H1 (cell line): ENCODE measurements around the gene TTC33. TPM values are rescaled to one million over a fixed set of nuclear protein-coding genes. Genes with fewer than 3 reads are reported as not detected.

ENCODE experiments used
- CTCF ChIA-PET: fragments of 300-600 bp; sonication (Branson Sonifier 250); formaldehyde crosslinking; loops from one replicate; lab custom pipeline; 2021; ENCODE audit not compliant: partially characterized antibody; lab: Charles Lee
- POLR2A ChIA-PET: fragments of 300-600 bp; sonication (Branson Sonifier 250); formaldehyde crosslinking; loops from one replicate; lab custom pipeline; 2021; ENCODE audit warnings: inconsistent platforms; ENCODE audit not compliant: partially characterized antibody; lab: Charles Lee
- DNase-seq, 2 experiments: peaks; one replicate each; pipeline versions ENCODE4 v3.0.0 to v3.0.0-alpha.2; 2010 to 2022; ENCODE audit warnings: low spot score in 2 of 2, low read depth in 1 of 2, mixed read lengths in 1 of 2
- FAIRE-seq: peaks from 2 replicates; lab custom pipeline; 2011; peaks lifted over from hg19 to GRCh38; lab: Jason Lieb, UNC
- H2AFZ ChIP-seq: 2 replicates; pipeline ENCODE4 v1.8.1; 2012; ENCODE audit warnings: low read length, inconsistent platforms
- H2AK5ac ChIP-seq: 2 replicates; pipeline ENCODE4 v1.6.1; 2013; ENCODE audit warnings: low read depth, low read length
- H2BK120ac ChIP-seq: replicated peaks from 2 replicates; pipeline ENCODE3; 2013; ENCODE audit warnings: low read depth, low read length, inconsistent platforms
- H2BK12ac ChIP-seq: 2 replicates; pipeline ENCODE4 v1.6.1; 2013; ENCODE audit warnings: low read depth, low read length
- H2BK15ac ChIP-seq: 2 replicates; pipeline ENCODE4 v1.6.1; 2013; ENCODE audit warnings: low read length
- H2BK20ac ChIP-seq: 2 replicates; pipeline ENCODE4 v1.6.1; 2013; ENCODE audit warnings: low read length
- H2BK5ac ChIP-seq: 2 replicates; pipeline ENCODE4 v1.6.1; 2013; ENCODE audit warnings: low read depth, low read length
- H3K14ac ChIP-seq: 2 replicates; pipeline ENCODE4 v1.6.1; 2013; ENCODE audit warnings: inconsistent platforms; ENCODE audit not compliant: insufficient read length
- H3K18ac ChIP-seq: 2 replicates; pipeline ENCODE4 v1.6.1; 2013; ENCODE audit warnings: low read length; ENCODE audit errors: extremely low read depth
- H3K23ac ChIP-seq: 2 replicates; pipeline ENCODE4 v1.6.1; 2013; ENCODE audit warnings: inconsistent platforms; ENCODE audit not compliant: insufficient read length
- H3K23me2 ChIP-seq: 2 replicates; pipeline ENCODE4 v1.6.1; 2013; ENCODE audit warnings: low read depth, low read length
- H3K27ac ChIP-seq: 2 replicates; pipeline ENCODE4 v1.6.1; 2011; ENCODE audit warnings: low read depth, low read length, inconsistent platforms
- H3K27me3 ChIP-seq, 4 experiments: replicated peaks in 1 of 4; 1 replicate in 1 of 4; 2 replicates in 3 of 4; pipeline versions ENCODE4 v1.6.1 to v1.8.1; 2011 to 2013; ENCODE audit warnings: low read length in 3 of 4, mild to moderate bottlenecking in 3 of 4, inconsistent platforms in 2 of 4, mixed read lengths in 2 of 4, moderate library complexity in 1 of 4; ENCODE audit not compliant: control insufficient read depth in 3 of 4, insufficient read depth in 3 of 4; ENCODE audit errors: extremely low read depth in 1 of 4
- H3K36me3 ChIP-seq, 4 experiments: 2 replicates each; pipeline versions ENCODE4 v1.6.1 to v1.8.1; 2011 to 2013; ENCODE audit warnings: mild to moderate bottlenecking in 4 of 4, low read length in 3 of 4, moderate library complexity in 2 of 4, control low read depth in 1 of 4, inconsistent platforms in 1 of 4; ENCODE audit not compliant: insufficient read depth in 4 of 4, control insufficient read depth in 2 of 4
- H3K4ac ChIP-seq: replicated peaks from 2 replicates; pipeline ENCODE3; 2013; ENCODE audit warnings: low read length, low read depth, mixed read lengths, inconsistent platforms; ENCODE audit not compliant: insufficient read length
- H3K4me1 ChIP-seq, 4 experiments: replicated peaks in 1 of 4; 1 replicate in 1 of 4; 2 replicates in 3 of 4; pipeline versions ENCODE4 v1.6.1 to v1.8.1; 2011 to 2013; ENCODE audit warnings: low read length in 3 of 4, inconsistent platforms in 2 of 4, mixed read lengths in 1 of 4; ENCODE audit not compliant: insufficient read depth in 4 of 4, control insufficient read depth in 3 of 4
- H3K4me2 ChIP-seq, 2 experiments: 2 replicates each; pipeline versions ENCODE4 v1.6.1 to v1.8.1; 2011 to 2013; ENCODE audit warnings: low read depth in 2 of 2, low read length in 2 of 2, control low read depth in 1 of 2, inconsistent platforms in 1 of 2, mild to moderate bottlenecking in 1 of 2; ENCODE audit not compliant: insufficient read depth in 1 of 2
- H3K4me3 ChIP-seq, 4 experiments: fragments of 200-600, 300-600 bp in 1 of 4; sonication (generic), shearing (Covaris generic), sonication (Bioruptor Twin) in 1 of 4; 2 replicates each; pipeline versions ENCODE4 v1.5.1 to v1.8.1; 2011 to 2016; ENCODE audit warnings: low read length in 4 of 4, low read depth in 3 of 4, control low read depth in 2 of 4, inconsistent platforms in 2 of 4, mild to moderate bottlenecking in 2 of 4, mixed read lengths in 1 of 4, moderate library complexity in 1 of 4; ENCODE audit not compliant: insufficient read depth in 2 of 4; ENCODE audit errors: extremely low read depth in 1 of 4
- H3K56ac ChIP-seq: replicated peaks from 2 replicates; pipeline ENCODE3; 2013; ENCODE audit warnings: low read depth, mild to moderate bottlenecking, mixed read lengths, low read length, inconsistent platforms; ENCODE audit not compliant: insufficient read length
- H3K79me1 ChIP-seq: 2 replicates; pipeline ENCODE4 v1.6.1; 2013; ENCODE audit warnings: low read depth, low read length, control low read depth
- H3K79me2 ChIP-seq, 2 experiments: 2 replicates each; pipeline versions ENCODE4 v1.6.1 to v1.8.1; 2012 to 2013; ENCODE audit warnings: low read length in 2 of 2, mild to moderate bottlenecking in 2 of 2, inconsistent platforms in 1 of 2; ENCODE audit not compliant: insufficient read depth in 2 of 2, control insufficient read depth in 1 of 2
- H3K9ac ChIP-seq, 4 experiments: replicated peaks in 1 of 4; 1 replicate in 1 of 4; 2 replicates in 3 of 4; pipeline versions ENCODE4 v1.6.1 to v1.8.1; 2011 to 2013; ENCODE audit warnings: low read depth in 3 of 4, low read length in 3 of 4, control low read depth in 2 of 4, mild to moderate bottlenecking in 2 of 4, moderate library complexity in 2 of 4, inconsistent platforms in 1 of 4; ENCODE audit errors: extremely low read depth in 1 of 4
- H3K9me3 ChIP-seq, 2 experiments: 2 replicates each; pipeline versions ENCODE4 v1.6.1 to v1.8.1; 2012 to 2013; ENCODE audit warnings: mild to moderate bottlenecking in 2 of 2, moderate library complexity in 2 of 2, control low read depth in 1 of 2, inconsistent platforms in 1 of 2, low read depth in 1 of 2, low read length in 1 of 2, mixed read lengths in 1 of 2; ENCODE audit not compliant: insufficient read depth in 2 of 2
- H4K20me1 ChIP-seq, 2 experiments: replicated peaks in 1 of 2; 2 replicates each; pipeline versions ENCODE3 to v1.8.1; 2011 to 2013; ENCODE audit warnings: inconsistent platforms in 2 of 2, low read length in 2 of 2, mild to moderate bottlenecking in 1 of 2; ENCODE audit not compliant: insufficient read depth in 2 of 2, control insufficient read depth in 1 of 2
- H4K5ac ChIP-seq: 2 replicates; pipeline ENCODE4 v1.6.1; 2013; ENCODE audit warnings: low read length, low read depth, mixed read lengths, inconsistent platforms; ENCODE audit not compliant: insufficient read length
- H4K8ac ChIP-seq: 2 replicates; pipeline ENCODE4 v1.8.0; 2013; ENCODE audit warnings: mild to moderate bottlenecking, moderate library complexity, low read length, inconsistent platforms; ENCODE audit not compliant: insufficient read depth; ENCODE audit errors: extremely low read depth
- H4K91ac ChIP-seq: replicated peaks from 2 replicates; pipeline ENCODE3; 2013; ENCODE audit warnings: low read length, mixed read lengths, inconsistent platforms; ENCODE audit not compliant: insufficient read length
- CTBP2 ChIP-seq: IDR thresholded peaks from 2 replicates; pipeline ENCODE4 v1.7.0; 2011; ENCODE audit warnings: borderline replicate concordance, mild to moderate bottlenecking, moderate library complexity, mixed read lengths, low read length; ENCODE audit not compliant: insufficient read depth, insufficient read length
- GABPA ChIP-seq: IDR thresholded peaks from 2 replicates; pipeline ENCODE4 v1.6.1; 2011; ENCODE audit warnings: mild to moderate bottlenecking, low read length, moderate library complexity, borderline replicate concordance; ENCODE audit not compliant: insufficient read depth
- RAD21 ChIP-seq, 2 experiments: IDR thresholded peaks in 1 of 2; conservative IDR thresholded peaks in 1 of 2; 2 replicates each; pipeline ENCODE4 v1.6.1; 2011; ENCODE audit warnings: low read depth in 2 of 2, low read length in 2 of 2, improper control_type of control experiment in 1 of 2, inconsistent platforms in 1 of 2, mild to moderate bottlenecking in 1 of 2, moderate library complexity in 1 of 2
- TAF7 ChIP-seq: optimal IDR thresholded peaks from 2 replicates; pipeline ENCODE3; 2011; ENCODE audit warnings: low read depth, mild to moderate bottlenecking, inconsistent platforms, low read length, moderate library complexity, borderline replicate concordance
- TBP ChIP-seq: IDR thresholded peaks from 2 replicates; pipeline ENCODE4 v1.6.1; 2011; ENCODE audit warnings: low read depth, low read length, improper control_type of control experiment
- TEAD4 ChIP-seq: IDR thresholded peaks from 2 replicates; pipeline ENCODE4 v1.6.1; 2012; ENCODE audit warnings: low read depth, low read length, inconsistent platforms, mixed read lengths
- WGBS, 2 experiments: shearing (Covaris generic) in 1 of 2; methylation state at CpG; one replicate each; pipeline versions ENCODE4 v1.1.6 to v1.1.7; 2013 to 2015; ENCODE audit warnings: low lambda C conversion rate in 2 of 2, mixed read lengths in 2 of 2, inconsistent platforms in 1 of 2, low coverage in 1 of 2, missing lambda C conversion rate in 1 of 2; ENCODE audit not compliant: insufficient replicate concordance in 2 of 2, insufficient coverage in 1 of 2, insufficient read length in 1 of 2; ENCODE audit errors: extremely low coverage in 1 of 2, missing lambda C conversion rate in 1 of 2; 5-methylcytosine and 5-hydroxymethylcytosine counted together
- polyA plus RNA-seq, 7 experiments: library from polyadenylated mRNA; depleted of rRNA in 3 of 7; stranded (reverse) in 5 of 7; unstranded in 2 of 7; fragments of >200 nt in 5 of 7; fragments of 200-250 nt in 2 of 7; gene quantifications; 1 replicate in 5 of 7; 2 replicates in 1 of 7; 4 replicates in 1 of 7; pipeline versions ENCODE4 v1.2.1 to v1.2.3, GENCODE V29; 2011 to 2013; ENCODE audit warnings: missing spikeins in 2 of 7, mixed read lengths in 2 of 7
- total RNA-seq: library from RNA; stranded (reverse); fragmentation: NEBNext Ultra II Directional; extraction: Animal tissue kit (Norgen Biotek cat#: 25700); gene quantifications from 2 replicates; pipeline ENCODE4 v1.2.1, GENCODE V29; 2021
- TF ChIP-seq, protein P1 (sequence below): IDR thresholded peaks from 2 replicates; pipeline ENCODE4 v1.6.1; 2012; ENCODE audit warnings: low read length, inconsistent platforms

The TTC33 gene
- total and polyA plus RNA-seq, 2 of the 8 experiments (the other 6 are each of a cell fraction or from before 2014, with no cell fraction given) = 1.2 to 12.6 TPM

GRCh38 chr5:40505031-40505430, 250.7 kb downstream of the TTC33 start:
- Histone ChIP-seq H3K4me2 (no peak overlapping the region), H2AK5ac (no peak overlapping the region), H2BK5ac (no peak overlapping the region), H3K27ac (no peak overlapping the region), H2BK12ac (no peak overlapping the region), H3K56ac (no peak overlapping the region), H3K23ac (no peak overlapping the region), H3K79me2 (no peaks in the 10 kb centered on the region), H4K5ac (no peak overlapping the region), H4K8ac (no peak overlapping the region), H3K9ac (no peak overlapping the region), H2BK15ac (no peak overlapping the region), H3K4ac (no peak overlapping the region), H4K20me1 (peaks cover 0 to 2% of the 10 kb centered on the region in 2 experiments), H3K14ac (no peak overlapping the region), H3K18ac (no peak overlapping the region), H3K36me3 (no peaks in the 10 kb centered on the region), H3K4me1 (no peaks in the 10 kb centered on the region), H3K23me2 (no peaks in the 10 kb centered on the region), H4K91ac (no peak overlapping the region), H3K79me1 (no peaks in the 10 kb centered on the region), H3K27me3 (no peaks in the 10 kb centered on the region), H2BK20ac (no peak overlapping the region), H2AFZ (no peak overlapping the region), H3K4me3 (no peak overlapping the region), H2BK120ac (no peak overlapping the region), H3K9me3 (no peaks in the 10 kb centered on the region)
- POLR2A ChIA-PET = no interaction called here
- CTCF ChIA-PET = interaction anchor here (1.3 kb wide), 1 partner anchor 67 kb away, joined by 3 read pairs; no protein-coding TSS in a partner anchor
- 86% methylated on average over 4 of the region's 4 CpGs; no CpG with 5 or more reads in 1 of the 2 experiments for WGBS, 2 experiments
- no peak for DNase-seq
- no peak for FAIRE-seq
- TF ChIP-seq TAF7 = no peak
- TF ChIP-seq CTBP2 = no peak
- TF ChIP-seq, protein P1, sequence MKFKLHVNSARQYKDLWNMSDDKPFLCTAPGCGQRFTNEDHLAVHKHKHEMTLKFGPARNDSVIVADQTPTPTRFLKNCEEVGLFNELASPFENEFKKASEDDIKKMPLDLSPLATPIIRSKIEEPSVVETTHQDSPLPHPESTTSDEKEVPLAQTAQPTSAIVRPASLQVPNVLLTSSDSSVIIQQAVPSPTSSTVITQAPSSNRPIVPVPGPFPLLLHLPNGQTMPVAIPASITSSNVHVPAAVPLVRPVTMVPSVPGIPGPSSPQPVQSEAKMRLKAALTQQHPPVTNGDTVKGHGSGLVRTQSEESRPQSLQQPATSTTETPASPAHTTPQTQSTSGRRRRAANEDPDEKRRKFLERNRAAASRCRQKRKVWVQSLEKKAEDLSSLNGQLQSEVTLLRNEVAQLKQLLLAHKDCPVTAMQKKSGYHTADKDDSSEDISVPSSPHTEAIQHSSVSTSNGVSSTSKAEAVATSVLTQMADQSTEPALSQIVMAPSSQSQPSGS = no peak
- no peak for TF ChIP-seq TEAD4
- TF ChIP-seq TBP = no peak
- no peak for TF ChIP-seq GABPA
- no peak for TF ChIP-seq RAD21 (IDR thresholded peaks at IDR 0.05 in 1 of 2, conservative IDR thresholded peaks at IDR 0.05 in 1 of 2; ENCODE audit: low read depth in 2 of 2, low read length in 2 of 2)
